HUES6 (cell line): ENCODE data around the gene SLC22A3.

Experiments used
- H3K27ac ChIP-seq: 2 replicates; pipeline ENCODE4 v1.7.0; 2013; ENCODE audit warnings: low read depth, mild to moderate bottlenecking, low read length, inconsistent platforms
- H3K27me3 ChIP-seq: 2 replicates; pipeline ENCODE4 v1.6.1; 2013; ENCODE audit warnings: low read length; ENCODE audit not compliant: control insufficient read depth, insufficient read depth
- H3K36me3 ChIP-seq: 2 replicates; pipeline ENCODE4 v1.6.1; 2013; ENCODE audit warnings: low read length; ENCODE audit not compliant: control insufficient read depth, insufficient read depth
- H3K4me1 ChIP-seq: 2 replicates; pipeline ENCODE4 v1.6.1; 2013; ENCODE audit warnings: low read length; ENCODE audit not compliant: control insufficient read depth, insufficient read depth
- H3K4me3 ChIP-seq: 2 replicates; pipeline ENCODE4 v1.5.1; 2013; ENCODE audit warnings: low read depth, low read length
- H3K9ac ChIP-seq: one replicate; pipeline ENCODE4 v1.6.1; 2013; ENCODE audit warnings: mild to moderate bottlenecking, low read length
- H3K9me3 ChIP-seq: 2 replicates; pipeline ENCODE4 v1.6.1; 2013; ENCODE audit warnings: low read depth, low read length; ENCODE audit not compliant: control insufficient read depth, insufficient read depth

Gene SLC22A3

GRCh38 chr6:160374836-160375560, 26.8 kb downstream of the SLC22A3 start:
- H3K27ac ChIP-seq = no peak overlapping the region
- H3K4me3 ChIP-seq = no peak overlapping the region
- no peaks in the 10 kb centered on the region for H3K27me3 ChIP-seq
- H3K36me3 ChIP-seq = no peaks in the 10 kb centered on the region
- H3K9me3 ChIP-seq = peaks cover 2% of the 10 kb centered on the region
- H3K4me1 ChIP-seq = no peaks in the 10 kb centered on the region
- H3K9ac ChIP-seq = no peak overlapping the region

- H3K4me3 ChIP-seq = no peak overlapping the region
- no peaks in the 10 kb centered on the region; the same call in 1 of the 2 replicates for H3K9me3 ChIP-seq
- no peaks in the 10 kb centered on the region for H3K4me1 ChIP-seq
- H3K9ac ChIP-seq = no peak overlapping the region
- H3K27ac ChIP-seq = no peak overlapping the region
- H3K36me3 ChIP-seq = no peaks in the 10 kb centered on the region
- no peaks in the 10 kb centered on the region for H3K27me3 ChIP-seq
Measured at GRCh38 chr6:160375561-160375949, 27.4 kb downstream of the SLC22A3 start.

GRCh38 chr6:160376445-160376844, 28.3 kb downstream of the SLC22A3 start:
- Histone ChIP-seq H3K9me3 (no peaks in the 10 kb centered on the region; the same call in 1 of the 2 replicates), H3K27ac (no peak overlapping the region), H3K4me3 (no peak overlapping the region), H3K36me3 (no peaks in the 10 kb centered on the region), H3K9ac (no peak overlapping the region), H3K27me3 (no peaks in the 10 kb centered on the region), H3K4me1 (no peaks in the 10 kb centered on the region)

GRCh38 chr6:160378218-160378617, 30.0 kb downstream of the SLC22A3 start:
- Histone ChIP-seq H3K4me1 (no peaks in the 10 kb centered on the region), H3K9ac (no peak overlapping the region), H3K27ac (no peak overlapping the region), H3K9me3 (peaks cover 9% of the 10 kb centered on the region), H3K36me3 (no peaks in the 10 kb centered on the region), H3K27me3 (no peaks in the 10 kb centered on the region), H3K4me3 (no peak overlapping the region)

- Histone ChIP-seq H3K4me3 (no peak overlapping the region), H3K36me3 (no peaks in the 10 kb centered on the region), H3K4me1 (no peaks in the 10 kb centered on the region), H3K9me3 (peaks cover 9% of the 10 kb centered on the region), H3K27me3 (no peaks in the 10 kb centered on the region), H3K9ac (no peak overlapping the region), H3K27ac (no peak overlapping the region)
Measured at GRCh38 chr6:160378882-160379281, 30.7 kb downstream of the SLC22A3 start.

- Histone ChIP-seq H3K4me3 (no peak overlapping the region), H3K27ac (no peak overlapping the region), H3K9me3 (peaks cover 9% of the 10 kb centered on the region), H3K36me3 (no peaks in the 10 kb centered on the region), H3K27me3 (no peaks in the 10 kb centered on the region), H3K4me1 (no peaks in the 10 kb centered on the region), H3K9ac (no peak overlapping the region)
Measured at GRCh38 chr6:160379466-160379865, 31.3 kb downstream of the SLC22A3 start.

GRCh38 chr6:160382946-160383345, 34.8 kb downstream of the SLC22A3 start:
- Histone ChIP-seq H3K4me1 (peaks cover 5% of the 10 kb centered on the region; the same call in 1 of the 2 replicates), H3K36me3 (no peaks in the 10 kb centered on the region), H3K9ac (no peak overlapping the region), H3K27me3 (no peaks in the 10 kb centered on the region), H3K9me3 (peaks cover 9% of the 10 kb centered on the region), H3K27ac (no peak overlapping the region), H3K4me3 (no peak overlapping the region)

GRCh38 chr6:160386869-160387530, 38.8 kb downstream of the SLC22A3 start:
- H3K27ac ChIP-seq = no peak overlapping the region
- peaks cover 9% of the 10 kb centered on the region for H3K9me3 ChIP-seq
- no peaks in the 10 kb centered on the region for H3K36me3 ChIP-seq
- H3K4me3 ChIP-seq = no peak overlapping the region
- no peak overlapping the region for H3K9ac ChIP-seq
- H3K4me1 ChIP-seq = peaks cover 5% of the 10 kb centered on the region; the same call in 1 of the 2 replicates
- H3K27me3 ChIP-seq = no peaks in the 10 kb centered on the region

GRCh38 chr6:160387916-160388643, 39.9 kb downstream of the SLC22A3 start:
- Histone ChIP-seq H3K27ac (no peak overlapping the region), H3K4me1 (peaks cover 5% of the 10 kb centered on the region; the same call in 1 of the 2 replicates), H3K9me3 (0 out of 2 replicates have a peak, but pooled peaks cover under 1% of the 10 kb centered on the region), H3K9ac (no peak overlapping the region), H3K27me3 (no peaks in the 10 kb centered on the region), H3K36me3 (no peaks in the 10 kb centered on the region), H3K4me3 (no peak overlapping the region)

GRCh38 chr6:160388922-160389321, 40.7 kb downstream of the SLC22A3 start:
- no peak overlapping the region for H3K9ac ChIP-seq
- no peaks in the 10 kb centered on the region for H3K9me3 ChIP-seq
- H3K36me3 ChIP-seq = no peaks in the 10 kb centered on the region
- no peak overlapping the region for H3K4me3 ChIP-seq
- no peak overlapping the region for H3K27ac ChIP-seq
- peaks cover 5% of the 10 kb centered on the region; the same call in 1 of the 2 replicates for H3K4me1 ChIP-seq
- no peaks in the 10 kb centered on the region for H3K27me3 ChIP-seq
